HCT116 (cell line): ENCODE results near the gene TXN. TPM values are rescaled to one million over a fixed set of nuclear protein-coding genes. Genes with fewer than 3 reads are reported as not detected.

Experiments used
- ATAC-seq: fragments of 200-7000 bp; cut with Tn5 transposase; 2 replicates; pipeline ENCODE4 v1.9.1; 2020; ENCODE audit warnings: mild to moderate bottlenecking, moderate library complexity
- BruUV-seq: library from RNA; stranded (reverse); fragments of 400-500 nt; replicated peaks from 2 replicates; lab custom pipeline; 2021; lab: Mats Ljungman, UMichigan
- CTCF ChIA-PET: fragments of 300-600 bp; sonication (Branson Sonifier 250); formaldehyde crosslinking; loops from one replicate; lab custom pipeline; 2021; ENCODE audit warnings: antibody characterized with exemption; lab: Charles Lee
- POLR2A ChIA-PET: fragments of 300-600, 350-600 bp; sonication (Branson Sonifier 250); formaldehyde crosslinking; loops from one replicate; lab custom pipeline; 2021; ENCODE audit warnings: antibody characterized with exemption; lab: Charles Lee
- RAD21 ChIA-PET, 2 experiments: fragments of 300-600 bp; sonication (Branson Sonifier 250); formaldehyde crosslinking; loops; one replicate each; lab custom pipeline; 2023; ENCODE audit warnings: low total read pairs in 2 of 2; ENCODE audit not compliant: uncharacterized antibody in 2 of 2, unreplicated experiment in 2 of 2, low non-redundant PET in 1 of 2; lab: Charles Lee
- DNase-seq: peaks from one replicate; pipeline ENCODE4 v3.0.0-alpha.2; 2010; ENCODE audit warnings: low read depth, low spot score
- H2AFZ ChIP-seq: fragments of 200-600 bp; shearing (Covaris generic), sonication (generic); 2 replicates; pipeline ENCODE4 v1.6.1; 2017; ENCODE audit warnings: low read depth, mixed run types, mixed read lengths, antibody characterized with exemption, low read length; ENCODE audit not compliant: poor library complexity, severe bottlenecking
- H3K27ac ChIP-seq: 2 replicates; pipeline ENCODE4 v1.5.1; 2012; ENCODE audit warnings: low read depth, low read length
- H3K27me3 ChIP-seq: fragments of 200-600 bp; sonication (generic); 2 replicates; pipeline ENCODE4 v1.6.1; 2016; ENCODE audit warnings: mixed run types, low read length, mixed read lengths; ENCODE audit not compliant: insufficient read depth
- H3K36me3 ChIP-seq, 2 experiments: fragments of 200-500 bp in 1 of 2; fragments of 200-600 bp in 1 of 2; sonication (Bioruptor generic) in 1 of 2; sonication (generic) in 1 of 2; 2 replicates each; pipeline versions ENCODE4 v1.5.1 to v1.6.1; 2014 to 2016; ENCODE audit warnings: low read length in 2 of 2, inconsistent platforms in 1 of 2, mixed read lengths in 1 of 2, mixed run types in 1 of 2; ENCODE audit not compliant: insufficient read depth in 2 of 2, control insufficient read depth in 1 of 2
- H3K4me1 ChIP-seq, 2 experiments: fragments of 200-600 bp in 1 of 2; sonication (generic) in 1 of 2; 2 replicates each; pipeline versions ENCODE4 v1.5.1 to v1.6.1; 2012 to 2017; ENCODE audit warnings: low read length in 2 of 2, inconsistent platforms in 1 of 2, mild to moderate bottlenecking in 1 of 2, mixed read lengths in 1 of 2, mixed run types in 1 of 2, moderate library complexity in 1 of 2; ENCODE audit not compliant: insufficient read depth in 2 of 2, control insufficient read depth in 1 of 2
- H3K4me2 ChIP-seq: fragments of 200-600 bp; sonication (generic); 2 replicates; pipeline ENCODE4 v1.6.1; 2017; ENCODE audit warnings: mixed run types, low read length, mixed read lengths
- H3K4me3 ChIP-seq, 2 experiments: fragments of 200-600 bp in 1 of 2; sonication (generic) in 1 of 2; replicated peaks in 1 of 2; 2 replicates each; pipeline ENCODE4 v1.5.1; 2011 to 2016; ENCODE audit warnings: low read length in 2 of 2, control low read depth in 1 of 2, low read depth in 1 of 2, mild to moderate bottlenecking in 1 of 2, mixed read lengths in 1 of 2, mixed run types in 1 of 2
- H3K79me2 ChIP-seq: fragments of 200-600 bp; sonication (generic); 2 replicates; pipeline ENCODE4 v1.6.1; 2017; ENCODE audit warnings: mild to moderate bottlenecking, mixed run types, low read length, moderate library complexity, mixed read lengths; ENCODE audit not compliant: insufficient read depth
- H3K9ac ChIP-seq: fragments of 200-600 bp; sonication (generic); 2 replicates; pipeline ENCODE4 v1.6.1; 2016; ENCODE audit warnings: low read length, mixed read lengths
- H3K9me2 ChIP-seq: fragments of 200-600 bp; sonication (generic), shearing (Covaris generic); 2 replicates; pipeline ENCODE4 v1.6.1; 2017; ENCODE audit warnings: mixed run types, mild to moderate bottlenecking, moderate library complexity; ENCODE audit not compliant: insufficient read depth
- H3K9me3 ChIP-seq, 2 experiments: fragments of 200-500 bp in 1 of 2; fragments of 200-600 bp in 1 of 2; sonication (Bioruptor generic) in 1 of 2; sonication (generic) in 1 of 2; 2 replicates each; pipeline ENCODE4 v1.6.1; 2014 to 2017; ENCODE audit warnings: low read length in 2 of 2, mixed read lengths in 2 of 2, inconsistent platforms in 1 of 2, low read depth in 1 of 2, mild to moderate bottlenecking in 1 of 2, mixed run types in 1 of 2, moderate library complexity in 1 of 2; ENCODE audit not compliant: control insufficient read depth in 1 of 2, insufficient read depth in 1 of 2
- H4K20me1 ChIP-seq: fragments of 200-600 bp; sonication (generic), shearing (Covaris generic); 2 replicates; pipeline ENCODE4 v1.6.1; 2017; ENCODE audit warnings: mixed run types, mild to moderate bottlenecking, moderate library complexity; ENCODE audit not compliant: insufficient read depth
- ATF3 ChIP-seq: IDR thresholded peaks from 2 replicates; pipeline ENCODE4 v1.6.1; 2012
- CEBPB ChIP-seq: IDR thresholded peaks from 2 replicates; pipeline ENCODE4 v1.6.1; 2012; ENCODE audit warnings: low read depth
- CTCF ChIP-seq, 3 experiments: fragments of 200-600 bp in 1 of 3; sonication (generic) in 1 of 3; IDR thresholded peaks in 2 of 3; conservative IDR thresholded peaks in 1 of 3; 2 replicates each; pipeline ENCODE4 v1.5.1; 2012 to 2017; ENCODE audit warnings: low read depth in 2 of 3, low read length in 2 of 3, antibody characterized with exemption in 1 of 3, borderline replicate concordance in 1 of 3, control low read depth in 1 of 3, mild to moderate bottlenecking in 1 of 3, mixed read lengths in 1 of 3, mixed run types in 1 of 3, moderate library complexity in 1 of 3; ENCODE audit not compliant: insufficient read depth in 1 of 3
- EZH2 ChIP-seq: fragments of 200-600 bp; sonication (generic); IDR thresholded peaks from 2 replicates; pipeline ENCODE4 v1.6.1; 2017; ENCODE audit warnings: antibody characterized with exemption, mixed run types
- POLR2A ChIP-seq: IDR thresholded peaks from 2 replicates; pipeline ENCODE4 v1.7.0; 2011; ENCODE audit warnings: borderline replicate concordance; ENCODE audit not compliant: insufficient read depth, insufficient read length; ENCODE audit errors: extremely low read depth
- ZBTB33 ChIP-seq: IDR thresholded peaks from 2 replicates; pipeline ENCODE4 v1.6.1; 2011; ENCODE audit warnings: mild to moderate bottlenecking, low read length, moderate library complexity; ENCODE audit not compliant: insufficient replicate concordance; ENCODE audit errors: extremely low read depth
- ZFX ChIP-seq: fragments of 450-650 bp; IDR thresholded peaks from 2 replicates; pipeline ENCODE4 v1.6.1; 2017
- ZNF274 ChIP-seq: fragments of 200-500 bp; sonication (Bioruptor generic); IDR thresholded peaks from 2 replicates; pipeline ENCODE4 v1.6.1; 2014; ENCODE audit warnings: mild to moderate bottlenecking, low read depth, low read length, inconsistent platforms
- intact Hi-C: fragments of 100-400 bp; cut with micrococcal nuclease; formaldehyde crosslinking; loops from 2 replicates; pipeline ENCODE4 v1.10.0; 2022
- total RNA-seq: library from RNA; stranded (reverse); gene quantifications from one replicate; pipeline ENCODE4 v1.2.1, GENCODE V29; 2021; ENCODE audit not compliant: unreplicated experiment

The TXN gene
- total RNA-seq, 1 experiment from 2014 or later: 421 TPM

- TF ChIP-seq ATF3 (no peak), ZBTB33 (peak; percentile 26)
These were observed at the start of gene TXN (continued) for GRCh38 chr9:110256380-110257096.

GRCh38 chr9:110303133-110303532 is 46.8 kb upstream of the TXN start:
- no peak overlapping the region for H3K4me2 ChIP-seq
- CTCF ChIA-PET: no interaction called here
- no TSS peak for BruUV-seq
- H3K27me3 ChIP-seq: no peaks in the 10 kb centered on the region
- RAD21 ChIA-PET: no interaction called here
- POLR2A ChIA-PET: no interaction called here
- H2AFZ ChIP-seq: no peak overlapping the region
- no peaks in the 10 kb centered on the region for H3K4me1 ChIP-seq
- TF ChIP-seq EZH2 (no peak), CTCF (IDR thresholded peaks at IDR 0.05 in 2 of 3, conservative IDR thresholded peaks at IDR 0.05 in 1 of 3; ENCODE audit: borderline replicate concordance in 1 of 3, insufficient read depth in 1 of 3, low read depth in 2 of 3, low read length in 2 of 3) (no peak), ZFX (no peak), CEBPB (peak; percentile 55), POLR2A (no peak), ZNF274 (no peak)
- TF ChIP-seq, all 23 proteins: peak for 1
- Histone ChIP-seq H3K9me2 (no peaks in the 10 kb centered on the region), H4K20me1 (no peaks in the 10 kb centered on the region), H3K9me3 (no peaks in the 10 kb centered on the region), H3K4me3 (no peak overlapping the region), H3K27ac (no peak overlapping the region), H3K36me3 (no peaks in the 10 kb centered on the region), H3K79me2 (no peaks in the 10 kb centered on the region), H3K9ac (no peak overlapping the region)
- ATAC-seq: no peak
- no peak for DNase-seq
- intact Hi-C loops: no loop called here
